Adrenal gland (tissue), 12 donors: Measurements from ENCODE around the gene GPRIN3. TPM values are rescaled to one million over a fixed set of nuclear protein-coding genes. Genes with fewer than 3 reads are reported as not detected.
A peak's percentile ranks its signal among the peaks of the same experiment; 100 is the strongest.

Experiments
- DNase-seq, 7 donors: peaks; one replicate each; pipeline ENCODE4 v3.0.0-alpha.2; 2019 to 2020
- H3K27ac ChIP-seq, 5 donors: fragments of 200-600 bp; sonication (generic) in 4 of 5; 1 replicate in 3 of 5; 2 replicates in 2 of 5; pipeline versions ENCODE4 v1.5.1 to v1.8.0; 2016 to 2020; ENCODE audit warnings: mild to moderate bottlenecking in 1 of 5
- H3K27me3 ChIP-seq: fragments of 200-600 bp; 2 replicates; pipeline ENCODE4 v1.8.0; 2021
- H3K36me3 ChIP-seq, 2 donors: fragments of 200-600 bp; replicated peaks in 1 of 2; 1 replicate in 1 of 2; 2 replicates in 1 of 2; pipeline versions ENCODE4 v1.5.1 to v1.8.0; 2018 to 2022
- H3K4me1 ChIP-seq, 2 donors: fragments of 200-600 bp; replicated peaks in 1 of 2; 1 replicate in 1 of 2; 2 replicates in 1 of 2; pipeline versions ENCODE4 v1.5.1 to v1.8.0; 2018 to 2021
- H3K4me3 ChIP-seq, 4 donors: fragments of 200-600 bp; sonication (generic) in 3 of 4; one replicate each; pipeline ENCODE4 v1.5.1; 2016 to 2018
- H3K9me3 ChIP-seq, 3 donors: fragments of 200-600 bp; sonication (generic) in 1 of 3; replicated peaks in 1 of 3; 1 replicate in 2 of 3; 2 replicates in 1 of 3; pipeline versions ENCODE4 v1.5.1 to v1.8.0; 2016 to 2021
- POLR2A ChIP-seq, 2 donors: fragments of 450-650 bp; IDR thresholded peaks; one replicate each; pipeline ENCODE4 v1.6.1; 2017; ENCODE audit warnings: antibody characterized with exemption in 2 of 2, mild to moderate bottlenecking in 2 of 2, moderate library complexity in 1 of 2
- WGBS, 4 donors: extraction: QIAGEN DNeasy Blood & Tissue Kit in 2 of 4; methylation state at CpG; one replicate each; pipeline versions ENCODE4 v1.1.5 to v1.1.7; 2013 to 2017; 5-methylcytosine and 5-hydroxymethylcytosine counted together
- intact Hi-C, 2 donors: fragments of 100-400 bp; cut with DNase I; formaldehyde crosslinking; loops; one replicate each; pipeline versions ENCODE4 v1.14.1 to v1.15.0; 2022 to 2023
- polyA plus RNA-seq, 3 donors: library from polyadenylated mRNA; stranded (reverse); fragments of 200-250 nt in 2 of 3; fragments of 350-450 nt in 1 of 3; fragmentation: Illumina TruSeq in 1 of 3; extraction: RNeasy Lipid Tissue Mini Kit (QIAGEN cat#74804) in 1 of 3; gene quantifications; one replicate each; pipeline ENCODE4 v1.2.3, GENCODE V29; 2013 to 2014
- total RNA-seq, 9 donors: library from RNA; depleted of rRNA in 4 of 9; stranded (reverse); fragments of >200 nt in 4 of 9; fragments of 120-200 nt in 1 of 9; fragmentation: NEBNext Ultra II Directional in 1 of 9; extraction: Animal tissue kit (Norgen Biotek cat#: 25700) in 1 of 9; gene quantifications; one replicate each; pipeline versions ENCODE4 v1.1.0 to v1.2.4, GENCODE V29; 2013 to 2023
- TF ChIP-seq, protein P1 (sequence below), 6 experiments: fragments of 450-650 bp in 4 of 6; fragments of 200-600 bp in 2 of 6; sonication (generic) in 1 of 6; IDR thresholded peaks; 1 replicate in 5 of 6; 2 replicates in 1 of 6; pipeline versions ENCODE4 v1.5.1 to v1.8.0; 2016 to 2021; ENCODE audit warnings: antibody characterized with exemption in 6 of 6, mild to moderate bottlenecking in 2 of 6, moderate library complexity in 1 of 6
- donor health status: healthy with polysubstance abuse.
- donor health status: Bipolar disorder and iron deficiency.
- donor health status: DM: yes; HTN: yes; CAD: no.
- donor health status: DM: no; HTN: no; CAD: no.
- donor health status: DM: no; HTN: no; CAD: no.
- donor health status: DM: yes; HTN: yes; CAD: no.

Gene GPRIN3
- total and polyA plus RNA-seq, 12 donors, result 0.47 to 4.6 (median 2.2) TPM

DNA sequence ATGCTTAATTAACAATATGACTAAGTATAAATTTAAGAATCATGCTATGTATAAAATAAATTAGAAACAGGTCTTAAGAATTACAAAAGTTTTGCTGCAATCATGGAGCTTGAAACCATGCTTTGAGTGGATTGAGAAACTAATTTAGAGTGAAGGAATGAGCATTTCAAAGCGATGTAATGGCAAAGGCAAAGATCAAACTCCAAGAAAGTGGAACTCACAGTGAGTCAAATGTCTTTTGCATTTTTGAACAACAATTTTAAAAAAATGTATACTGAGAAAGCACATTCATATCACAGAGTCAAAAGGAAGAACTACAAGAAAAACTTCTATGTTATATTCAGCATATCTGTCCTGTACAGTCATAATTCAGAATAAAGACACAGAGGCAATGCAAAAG is 6.6 kb downstream of the GPRIN3 start:
- intact Hi-C loops, result no loop called here
- no peaks in the 10 kb centered on the region for H3K4me1 ChIP-seq
- H3K9me3 ChIP-seq, result no peaks in the 10 kb centered on the region
- TF ChIP-seq, protein P1, sequence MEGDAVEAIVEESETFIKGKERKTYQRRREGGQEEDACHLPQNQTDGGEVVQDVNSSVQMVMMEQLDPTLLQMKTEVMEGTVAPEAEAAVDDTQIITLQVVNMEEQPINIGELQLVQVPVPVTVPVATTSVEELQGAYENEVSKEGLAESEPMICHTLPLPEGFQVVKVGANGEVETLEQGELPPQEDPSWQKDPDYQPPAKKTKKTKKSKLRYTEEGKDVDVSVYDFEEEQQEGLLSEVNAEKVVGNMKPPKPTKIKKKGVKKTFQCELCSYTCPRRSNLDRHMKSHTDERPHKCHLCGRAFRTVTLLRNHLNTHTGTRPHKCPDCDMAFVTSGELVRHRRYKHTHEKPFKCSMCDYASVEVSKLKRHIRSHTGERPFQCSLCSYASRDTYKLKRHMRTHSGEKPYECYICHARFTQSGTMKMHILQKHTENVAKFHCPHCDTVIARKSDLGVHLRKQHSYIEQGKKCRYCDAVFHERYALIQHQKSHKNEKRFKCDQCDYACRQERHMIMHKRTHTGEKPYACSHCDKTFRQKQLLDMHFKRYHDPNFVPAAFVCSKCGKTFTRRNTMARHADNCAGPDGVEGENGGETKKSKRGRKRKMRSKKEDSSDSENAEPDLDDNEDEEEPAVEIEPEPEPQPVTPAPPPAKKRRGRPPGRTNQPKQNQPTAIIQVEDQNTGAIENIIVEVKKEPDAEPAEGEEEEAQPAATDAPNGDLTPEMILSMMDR (IDR thresholded peaks at IDR 0.05), result no peak
- TF ChIP-seq POLR2A (IDR thresholded peaks at IDR 0.05), result no peak
- DNase-seq, result no peak
- no peak overlapping the region for H3K27ac ChIP-seq
- H3K27me3 ChIP-seq, result no peaks in the 10 kb centered on the region
- no peaks in the 10 kb centered on the region for H3K36me3 ChIP-seq
- 85 to 100% (median 94%) methylated on average over 1 of the region's 1 CpG for WGBS, 4 donors
- no peak overlapping the region for H3K4me3 ChIP-seq

DNA sequence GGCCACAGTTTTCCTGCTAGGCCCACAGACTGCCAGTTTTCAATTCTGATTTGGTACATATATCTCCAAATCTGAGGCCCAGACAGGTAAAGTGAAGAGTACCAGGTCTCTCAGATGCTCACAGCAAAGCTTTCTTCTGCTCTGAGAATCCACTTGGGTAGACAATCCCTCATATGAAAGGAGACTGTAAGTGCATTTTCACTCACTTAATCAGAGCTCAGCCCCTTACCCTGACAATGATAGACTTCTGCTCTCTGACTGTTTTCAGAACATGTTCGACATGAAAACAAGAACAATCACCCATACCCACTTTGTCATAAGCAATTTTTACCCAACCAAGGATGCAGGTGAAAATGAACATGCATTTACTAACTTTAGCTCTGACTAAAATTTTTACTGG is 7.1 kb downstream of the GPRIN3 start:
- no peaks in the 10 kb centered on the region for H3K27me3 ChIP-seq
- H3K4me3 ChIP-seq, result no peak overlapping the region
- TF ChIP-seq, protein P1 (IDR thresholded peaks at IDR 0.05), result no peak
- no peak for TF ChIP-seq POLR2A (IDR thresholded peaks at IDR 0.05)
- no peaks in the 10 kb centered on the region for H3K36me3 ChIP-seq
- no peaks in the 10 kb centered on the region for H3K9me3 ChIP-seq
- H3K27ac ChIP-seq, result no peak overlapping the region
- no peaks in the 10 kb centered on the region for H3K4me1 ChIP-seq
- 80 to 90% (median 86%) methylated on average over 1 of the region's 1 CpG for WGBS, 4 donors
- DNase-seq, result no peak
- intact Hi-C loops, result no loop called here

DNA sequence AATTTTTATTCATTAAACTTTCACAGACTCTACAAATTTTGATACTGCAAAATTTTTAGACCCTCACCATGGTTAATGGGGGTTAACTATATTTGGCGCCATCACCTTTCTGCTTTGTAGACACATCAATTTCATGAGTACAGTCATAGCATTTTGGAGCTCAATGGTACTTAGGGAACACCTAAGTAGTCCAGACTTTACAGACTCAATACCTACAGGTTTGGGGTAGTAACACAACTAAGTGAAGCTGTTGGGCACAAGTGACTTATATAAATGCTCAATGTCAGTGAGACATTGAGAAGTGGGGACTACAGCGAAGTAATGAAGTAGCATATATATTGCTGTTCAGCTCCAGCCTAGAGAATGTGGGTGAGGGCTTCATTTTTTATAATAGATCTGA is 7.5 kb downstream of the GPRIN3 start:
- Histone ChIP-seq H3K27me3 (no peaks in the 10 kb centered on the region), H3K27ac (no peak overlapping the region), H3K36me3 (no peaks in the 10 kb centered on the region), H3K4me3 (no peak overlapping the region), H3K9me3 (no peaks in the 10 kb centered on the region), H3K4me1 (no peaks in the 10 kb centered on the region)
- no peak for TF ChIP-seq POLR2A (IDR thresholded peaks at IDR 0.05)
- TF ChIP-seq, protein P1 (IDR thresholded peaks at IDR 0.05), result no peak
- intact Hi-C loops, result no loop called here
- DNase-seq, result no peak
- 44 to 96% (median 83%) methylated on average over 2 of the region's 2 CpGs for WGBS, 4 donors

DNA sequence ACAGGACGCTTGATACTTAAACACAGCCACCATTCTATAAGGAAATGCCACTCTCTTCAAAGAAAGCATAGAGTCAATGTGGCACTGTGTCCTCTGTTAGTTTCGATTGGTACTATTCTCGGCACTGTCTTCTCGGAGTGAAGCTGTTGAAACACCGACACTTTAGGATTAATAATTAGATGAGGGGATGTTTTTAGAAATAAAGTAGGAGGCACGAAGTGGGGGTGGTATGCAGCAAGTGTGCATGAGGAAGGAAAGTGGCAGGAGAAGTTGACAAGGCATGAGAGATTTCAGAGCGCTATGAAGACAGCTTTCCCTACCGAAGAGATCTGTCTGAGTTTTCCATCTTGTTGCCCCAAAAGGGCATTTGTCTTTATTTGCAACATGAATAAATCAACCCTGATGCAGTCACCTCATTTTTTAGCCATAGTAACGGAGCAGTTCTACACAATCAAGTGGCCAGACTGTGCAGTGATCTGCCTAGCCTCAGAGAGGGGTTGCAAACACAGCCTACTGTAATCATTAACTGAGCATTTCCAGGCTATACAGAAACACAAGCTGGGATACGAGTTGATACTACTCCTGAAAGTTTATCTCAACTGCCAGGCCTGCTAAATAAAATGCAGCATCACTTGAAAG is 8.3 kb downstream of the GPRIN3 start:
- no peaks in the 10 kb centered on the region for H3K27me3 ChIP-seq
- no peak for DNase-seq
- H3K27ac ChIP-seq, result peak overlapping the region in 1 of 5 donors; percentile 53
- no peaks in the 10 kb centered on the region for H3K4me1 ChIP-seq
- no peaks in the 10 kb centered on the region for H3K36me3 ChIP-seq
- intact Hi-C loops, result no loop called here
- 51 to 54% (median 52%) methylated on average over 10 of the region's 10 CpGs for WGBS, 4 donors
- H3K9me3 ChIP-seq, result no peaks in the 10 kb centered on the region
- H3K4me3 ChIP-seq, result peak overlapping the region in 1 of 4 donors; percentile 21
- TF ChIP-seq, protein P1 (IDR thresholded peaks at IDR 0.05), result no peak
- TF ChIP-seq POLR2A (IDR thresholded peaks at IDR 0.05), result no peak
